ENCODE data around the gene FAM163B. TPM values are rescaled to one million over a fixed set of nuclear protein-coding genes. Genes with fewer than 3 reads are reported as not detected.

FAM163B gene
- total and polyA plus RNA-seq, 2 experiments from 2014 or later: 0.60 to 1.3 TPM

- H3K4me1 Mint-ChIP-seq: peaks cover 12% of the 10 kb centered on the region
- H3K9me2 ChIP-seq (ENCODE audit: insufficient read depth): no peaks in the 10 kb centered on the region
- H3K27ac Mint-ChIP-seq: no peak overlapping the region
- H4K20me1 ChIP-seq (replicated peaks; ENCODE audit: insufficient read depth): no peaks in the 10 kb centered on the region
- H3K4me1 ChIP-seq (ENCODE audit: insufficient read depth): no peaks in the 10 kb centered on the region; the same call in 1 of the 2 replicates
- H3K4me3 ChIP-seq: no peak overlapping the region
- H3K27me3 ChIP-seq (ENCODE audit: insufficient read depth): peaks cover 15% of the 10 kb centered on the region
- no peak overlapping the region for H3K27ac ChIP-seq (ENCODE audit: low read depth)
- no peak overlapping the region for H3K4me3 Mint-ChIP-seq
- no peaks in the 10 kb centered on the region for H3K36me3 Mint-ChIP-seq (ENCODE audit: low read depth)
- no peak for DNase-seq (ENCODE audit: low spot score)
- no peak overlapping the region for H3K4me2 ChIP-seq
- H3F3A ChIP-seq (replicated peaks; ENCODE audit: low read depth): no peaks in the 10 kb centered on the region
- H3K27me3 Mint-ChIP-seq (ENCODE audit: insufficient read depth, low read depth, poor library complexity): peaks cover 19% of the 10 kb centered on the region
- H3K36me3 ChIP-seq (ENCODE audit: insufficient read depth): no peaks in the 10 kb centered on the region
- no peaks in the 10 kb centered on the region for H3K9me3 Mint-ChIP-seq
- no peak overlapping the region for H2AFZ ChIP-seq
- no peak for TF ChIP-seq ETS1 (IDR thresholded peaks at IDR 0.05)
- TF ChIP-seq ZNF114 (CRISPR knock-in tag; IDR thresholded peaks at IDR 0.05): no peak
- no peak for TF ChIP-seq NANOG (IDR thresholded peaks at IDR 0.05; ENCODE audit: borderline replicate concordance)
- TF ChIP-seq CREB1 (CRISPR knock-in tag; IDR thresholded peaks at IDR 0.05; ENCODE audit: low read depth): no peak
- no peak for TF ChIP-seq STAT1 (IDR thresholded peaks at IDR 0.05; ENCODE audit: unreplicated experiment)
- no peak for TF ChIP-seq JUNB (IDR thresholded peaks at IDR 0.05; ENCODE audit: unreplicated experiment)
- TF ChIP-seq CTCF (conservative IDR thresholded peaks at IDR 0.05; ENCODE audit: low read depth in 2 of 2): no peak
- no peak for TF ChIP-seq REST (IDR thresholded peaks at IDR 0.05; ENCODE audit: unreplicated experiment)
- TF ChIP-seq ZNF462 (CRISPR knock-in tag; IDR thresholded peaks at IDR 0.05): no peak
- TF ChIP-seq EZH2 (IDR thresholded peaks at IDR 0.05; ENCODE audit: low read depth, unreplicated experiment): no peak
- TF ChIP-seq EZH2phosphoT487 (IDR thresholded peaks at IDR 0.05; ENCODE audit: unreplicated experiment): no peak
- no peak for TF ChIP-seq ZNF331 (CRISPR knock-in tag; IDR thresholded peaks at IDR 0.05; ENCODE audit: low read depth)
- no peak for TF ChIP-seq POLR2AphosphoS5 (IDR thresholded peaks at IDR 0.05; ENCODE audit: low read depth)
- no peak for ATAC-seq
- no peaks in the 10 kb centered on the region for H3K79me2 ChIP-seq (replicated peaks; ENCODE audit: insufficient read depth)
Measured at GRCh38 chr9:133612051-133612450, 2.9 kb upstream of the FAM163B start.
